22Rv1 (cell line): ENCODE measurements around the gene CTSH.
"Not testable (repeated sequence)": the region's sequence is repeated elsewhere in the genome, so short reads cannot be mapped to it uniquely, and the experiment has no call there.

ENCODE experiments used
- H3K27ac ChIP-seq: fragments of 450-650 bp; 2 replicates; pipeline ENCODE4 v1.5.1; 2017
- CTCF ChIP-seq: fragments of 450-650 bp; IDR thresholded peaks from 2 replicates; pipeline ENCODE4 v1.5.1; 2017; ENCODE audit warnings: mild to moderate bottlenecking
- ZFX ChIP-seq: fragments of 450-650 bp; IDR thresholded peaks from 2 replicates; pipeline ENCODE4 v1.6.1; 2017; ENCODE audit warnings: antibody characterized with exemption, borderline replicate concordance

CTSH gene

GRCh38 chr15:78889000-78889399 is 55.8 kb downstream of the CTSH start:
- TF ChIP-seq ZFX: no peak
- TF ChIP-seq CTCF: no peak
- H3K27ac ChIP-seq: no peak overlapping the region

- TF ChIP-seq CTCF: no peak
- no peak for TF ChIP-seq ZFX
- no peak overlapping the region for H3K27ac ChIP-seq
Measured at GRCh38 chr15:78881681-78882080, 63.2 kb downstream of the CTSH start.

- TF ChIP-seq ZFX (no peak), CTCF (no peak)
- H3K27ac ChIP-seq: no peak overlapping the region
Measured at GRCh38 chr15:78880813-78881212, 64.0 kb downstream of the CTSH start.

- no peak overlapping the region for H3K27ac ChIP-seq
- TF ChIP-seq ZFX: no peak
Measured at GRCh38 chr15:78880242-78880533, 64.7 kb downstream of the CTSH start.

- H3K27ac ChIP-seq: no peak overlapping the region
- TF ChIP-seq CTCF (no peak), ZFX (no peak)
Measured at GRCh38 chr15:78879517-78880241, 65.2 kb downstream of the CTSH start.

- no peak overlapping the region for H3K27ac ChIP-seq
- no peak for TF ChIP-seq ZFX
- no peak for TF ChIP-seq CTCF
Measured at GRCh38 chr15:78878356-78878755, 66.5 kb downstream of the CTSH start.

- not testable (repeated sequence) for H3K27ac ChIP-seq
Measured at GRCh38 chr15:78876954-78877353, 67.9 kb downstream of the CTSH start.

- no peak for TF ChIP-seq ZFX
- no peak for TF ChIP-seq CTCF
- no peak overlapping the region for H3K27ac ChIP-seq
Measured at GRCh38 chr15:78875107-78875914, 69.5 kb downstream of the CTSH start.
